SU-DHL-6 (cell line): ENCODE measurements around the gene KCNQ1OT1.

Experiments
- H2AFZ ChIP-seq: fragments of 200-600 bp; sonication (generic); 2 replicates; pipeline ENCODE4 v1.6.1; 2014; ENCODE audit warnings: low read depth, mild to moderate bottlenecking, moderate library complexity, mixed read lengths, antibody characterized with exemption, low read length; ENCODE audit not compliant: severe bottlenecking
- H3F3A ChIP-seq: fragments of 200-600 bp; shearing (Covaris generic); 2 replicates; pipeline ENCODE4 v1.6.0; 2016; ENCODE audit warnings: antibody characterized with exemption, mild to moderate bottlenecking; ENCODE audit not compliant: insufficient read depth
- H3K27ac ChIP-seq: fragments of 200-600 bp; sonication (generic); 2 replicates; pipeline ENCODE4 v1.5.1; 2016; ENCODE audit warnings: low read depth, mild to moderate bottlenecking, low read length, moderate library complexity, mixed read lengths
- H3K27me3 ChIP-seq: fragments of 200-600 bp; sonication (generic), shearing (Covaris generic); 2 replicates; pipeline ENCODE4 v1.6.0; 2014; ENCODE audit warnings: mild to moderate bottlenecking, low read length
- H3K36me3 ChIP-seq: fragments of 200-600 bp; sonication (generic); 2 replicates; pipeline ENCODE4 v1.6.1; 2014; ENCODE audit warnings: mild to moderate bottlenecking, low read length, mixed read lengths
- H3K4me2 ChIP-seq: fragments of 300-600, 200-600 bp; shearing (Covaris generic), sonication (generic); 2 replicates; pipeline ENCODE4 v1.6.0; 2014; ENCODE audit warnings: low read length, low read depth, mild to moderate bottlenecking; ENCODE audit not compliant: poor library complexity, severe bottlenecking
- H3K4me3 ChIP-seq: fragments of 200-600 bp; sonication (generic); 2 replicates; pipeline ENCODE4 v1.5.1; 2014; ENCODE audit warnings: antibody characterized with exemption, low read length, mild to moderate bottlenecking, mixed read lengths; ENCODE audit not compliant: insufficient read depth, poor library complexity, severe bottlenecking
- H3K79me2 ChIP-seq: fragments of 200-600 bp; sonication (generic); 2 replicates; pipeline ENCODE4 v1.6.1; 2014; ENCODE audit warnings: mild to moderate bottlenecking, low read length, moderate library complexity; ENCODE audit not compliant: insufficient read depth
- H3K9ac ChIP-seq: fragments of 200-600 bp; sonication (generic); 2 replicates; pipeline ENCODE4 v1.7.0; 2014; ENCODE audit warnings: mild to moderate bottlenecking, low read length
- H3K9me2 ChIP-seq: fragments of 200-600 bp; sonication (generic); replicated peaks from 2 replicates; pipeline ENCODE4 v1.6.1; 2014; ENCODE audit warnings: low read length; ENCODE audit not compliant: insufficient read depth
- H3K9me3 ChIP-seq: fragments of 200-600 bp; sonication (generic); 2 replicates; pipeline ENCODE4 v1.6.1; 2014; ENCODE audit warnings: low read length, mixed read lengths; ENCODE audit not compliant: insufficient read depth
- H4K20me1 ChIP-seq: fragments of 200-600 bp; sonication (generic); 2 replicates; pipeline ENCODE4 v1.6.1; 2014; ENCODE audit warnings: low read depth, mild to moderate bottlenecking, antibody characterized with exemption, low read length, moderate library complexity, mixed read lengths
- EZH2phosphoT487 ChIP-seq: fragments of 200-600 bp; sonication (generic), shearing (Covaris generic); conservative IDR thresholded peaks from 2 replicates; pipeline ENCODE4 v1.6.1; 2018; ENCODE audit warnings: mild to moderate bottlenecking, antibody characterized with exemption, low read length, moderate library complexity, mixed read lengths
- TF ChIP-seq, protein P1 (sequence below): fragments of 200-600 bp; sonication (generic); IDR thresholded peaks from one replicate; pipeline ENCODE4 v1.5.1; 2017; ENCODE audit warnings: antibody characterized with exemption, mild to moderate bottlenecking, low read length, moderate library complexity; ENCODE audit not compliant: insufficient read depth, poor library complexity, severe bottlenecking

KCNQ1OT1 gene

DNA sequence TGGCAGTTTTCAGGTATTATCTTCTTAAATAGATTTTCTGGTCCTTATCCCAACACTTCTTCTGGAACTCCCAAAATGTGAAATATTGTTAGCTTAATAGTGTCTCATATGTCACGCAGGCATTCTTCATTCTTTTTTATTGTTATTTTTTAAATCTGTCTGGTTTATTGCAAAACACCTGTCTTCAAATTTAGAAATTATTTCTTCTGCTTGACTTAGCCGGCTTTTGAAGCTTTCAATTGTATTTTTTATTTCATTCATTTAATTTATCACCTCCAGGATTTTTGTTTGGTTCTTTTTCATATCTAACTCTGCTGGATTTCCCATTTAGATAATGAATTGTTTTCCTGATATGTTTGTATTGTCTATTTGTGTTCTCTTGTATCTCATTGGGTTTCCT is 49.9 kb downstream of the KCNQ1OT1 start:
- Histone ChIP-seq H3K36me3 (no peaks in the 10 kb centered on the region), H3K4me2 (no peak overlapping the region), H4K20me1 (no peaks in the 10 kb centered on the region), H3K4me3 (no peak overlapping the region), H3K9ac (no peak overlapping the region), H3K27me3 (peaks cover 5% of the 10 kb centered on the region; the same call in 1 of the 2 replicates), H3K79me2 (no peaks in the 10 kb centered on the region), H3K9me2 (no peaks in the 10 kb centered on the region), H3K9me3 (peaks cover 8% of the 10 kb centered on the region; the same call in 1 of the 2 replicates), H3K27ac (no peak overlapping the region), H3F3A (no peaks in the 10 kb centered on the region), H2AFZ (no peak overlapping the region)
- TF ChIP-seq, protein P1, sequence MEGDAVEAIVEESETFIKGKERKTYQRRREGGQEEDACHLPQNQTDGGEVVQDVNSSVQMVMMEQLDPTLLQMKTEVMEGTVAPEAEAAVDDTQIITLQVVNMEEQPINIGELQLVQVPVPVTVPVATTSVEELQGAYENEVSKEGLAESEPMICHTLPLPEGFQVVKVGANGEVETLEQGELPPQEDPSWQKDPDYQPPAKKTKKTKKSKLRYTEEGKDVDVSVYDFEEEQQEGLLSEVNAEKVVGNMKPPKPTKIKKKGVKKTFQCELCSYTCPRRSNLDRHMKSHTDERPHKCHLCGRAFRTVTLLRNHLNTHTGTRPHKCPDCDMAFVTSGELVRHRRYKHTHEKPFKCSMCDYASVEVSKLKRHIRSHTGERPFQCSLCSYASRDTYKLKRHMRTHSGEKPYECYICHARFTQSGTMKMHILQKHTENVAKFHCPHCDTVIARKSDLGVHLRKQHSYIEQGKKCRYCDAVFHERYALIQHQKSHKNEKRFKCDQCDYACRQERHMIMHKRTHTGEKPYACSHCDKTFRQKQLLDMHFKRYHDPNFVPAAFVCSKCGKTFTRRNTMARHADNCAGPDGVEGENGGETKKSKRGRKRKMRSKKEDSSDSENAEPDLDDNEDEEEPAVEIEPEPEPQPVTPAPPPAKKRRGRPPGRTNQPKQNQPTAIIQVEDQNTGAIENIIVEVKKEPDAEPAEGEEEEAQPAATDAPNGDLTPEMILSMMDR: no peak
- TF ChIP-seq EZH2phosphoT487: no peak

DNA sequence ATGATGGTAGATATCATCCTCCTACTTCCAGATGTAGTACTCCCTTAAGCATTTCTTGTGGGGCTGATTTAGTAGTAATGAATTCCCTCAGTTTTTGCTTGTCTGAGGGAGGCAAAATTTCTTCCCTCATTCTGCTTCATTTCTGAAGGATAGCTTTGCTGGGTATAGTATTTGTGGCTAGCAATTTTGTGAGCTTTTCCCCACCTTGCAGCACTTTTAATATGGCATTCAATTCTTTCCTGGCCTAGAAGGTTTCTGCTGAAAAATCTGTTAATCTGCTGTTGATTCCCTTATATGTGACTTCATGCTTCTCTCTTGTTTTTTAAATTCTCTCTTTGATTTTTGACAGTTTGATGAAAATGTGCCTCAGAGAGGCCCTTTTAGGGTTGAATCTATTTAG is 50.4 kb downstream of the KCNQ1OT1 start:
- no peaks in the 10 kb centered on the region for H3K9me2 ChIP-seq
- H3K4me3 ChIP-seq: no peak overlapping the region
- no peak overlapping the region for H3K4me2 ChIP-seq
- no peaks in the 10 kb centered on the region for H4K20me1 ChIP-seq
- no peaks in the 10 kb centered on the region for H3K79me2 ChIP-seq
- H3K27ac ChIP-seq: no peak overlapping the region
- H3K9ac ChIP-seq: no peak overlapping the region
- H3K9me3 ChIP-seq: peaks cover 8% of the 10 kb centered on the region; the same call in 1 of the 2 replicates
- no peak overlapping the region for H2AFZ ChIP-seq
- no peaks in the 10 kb centered on the region for H3K36me3 ChIP-seq
- H3K27me3 ChIP-seq: peaks cover 5% of the 10 kb centered on the region; the same call in 1 of the 2 replicates
- no peak for TF ChIP-seq EZH2phosphoT487
- TF ChIP-seq, protein P1: no peak
- no peaks in the 10 kb centered on the region for H3F3A ChIP-seq

DNA sequence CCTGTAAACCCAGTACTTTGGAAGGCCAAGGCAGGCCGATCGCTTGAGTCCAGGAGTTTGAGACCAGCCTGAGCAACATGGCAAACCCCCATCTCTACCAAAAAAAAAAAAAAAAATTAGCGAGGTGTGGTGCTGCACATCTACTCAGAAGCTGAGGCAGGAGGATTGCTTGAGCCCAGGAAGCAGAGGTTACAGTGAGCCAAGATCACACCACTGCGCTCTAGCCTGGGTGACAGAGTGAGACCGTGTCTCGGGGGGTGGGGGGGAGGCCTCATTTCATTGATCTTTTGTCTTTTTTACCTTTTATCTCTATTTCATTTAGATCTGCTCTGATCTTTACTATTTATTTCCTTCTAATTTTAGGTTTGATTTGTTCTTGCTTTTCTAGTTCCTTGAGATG is 51.8 kb downstream of the KCNQ1OT1 start:
- peaks cover 14% of the 10 kb centered on the region; the same call in 1 of the 2 replicates for H3K9me3 ChIP-seq
- H3K27me3 ChIP-seq: peaks cover 5% of the 10 kb centered on the region; the same call in 1 of the 2 replicates
- no peak overlapping the region for H2AFZ ChIP-seq
- H3K36me3 ChIP-seq: no peaks in the 10 kb centered on the region
- no peaks in the 10 kb centered on the region for H4K20me1 ChIP-seq
- H3F3A ChIP-seq: no peaks in the 10 kb centered on the region
- H3K9me2 ChIP-seq: no peaks in the 10 kb centered on the region
- no peaks in the 10 kb centered on the region for H3K79me2 ChIP-seq
- TF ChIP-seq EZH2phosphoT487: no peak
- TF ChIP-seq, protein P1: no peak
- H3K27ac ChIP-seq: no peak overlapping the region
- no peak overlapping the region for H3K4me2 ChIP-seq
- H3K9ac ChIP-seq: no peak overlapping the region
- no peak overlapping the region for H3K4me3 ChIP-seq
